Measurements from ENCODE around the gene SHE.
"Not testable (repeated sequence)": the region's sequence is repeated elsewhere in the genome, so short reads cannot be mapped to it uniquely, and the experiment has no call there.

Gene SHE

DNA sequence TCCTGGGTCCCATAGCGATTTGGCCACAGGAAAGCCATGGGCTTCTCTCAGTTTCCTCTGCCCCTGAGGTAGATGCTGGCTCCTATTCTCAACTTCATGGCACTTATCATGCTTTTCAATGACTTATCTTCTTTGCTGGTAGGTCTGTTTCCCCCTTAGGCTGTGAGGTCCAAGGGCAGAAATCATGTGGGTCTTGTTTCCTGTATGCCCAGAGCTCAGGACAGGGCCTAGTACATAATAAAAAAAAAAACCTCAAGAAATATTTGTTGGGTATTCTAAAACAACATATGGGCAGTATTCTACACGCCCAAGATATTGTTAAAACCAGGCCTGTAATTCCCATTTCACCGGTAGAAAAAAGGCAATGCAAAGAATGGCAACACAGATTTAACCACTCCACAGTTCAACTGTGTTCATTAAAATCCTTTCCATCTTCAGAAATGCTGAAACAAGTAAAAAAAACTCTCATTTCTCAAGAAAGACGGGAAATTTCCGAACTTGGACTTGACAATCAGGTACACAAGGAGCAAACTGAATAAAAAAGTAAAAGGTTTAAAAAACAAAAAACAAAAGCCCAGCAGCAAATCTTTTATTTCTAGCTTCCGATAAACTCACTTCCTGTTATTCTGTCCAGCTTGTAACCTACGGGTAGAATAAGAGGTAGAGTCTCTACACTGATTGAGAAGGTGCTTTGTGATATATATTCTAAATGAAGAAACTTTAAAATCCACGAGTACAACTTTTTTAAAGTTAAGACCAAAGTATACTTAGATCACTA is 6.5 kb downstream of the SHE start:
- Mint-ChIP-seq H3K27ac (no peak overlapping the region), H3K4me3 (no peak overlapping the region), H3K36me3 (ENCODE audit: low read depth) (no peaks in the 10 kb centered on the region), H3K4me1 (ENCODE audit: low read depth) (peaks cover 55% of the 10 kb centered on the region), H3K27me3 (peaks cover 14% of the 10 kb centered on the region), H3K9me3 (no peaks in the 10 kb centered on the region)

DNA sequence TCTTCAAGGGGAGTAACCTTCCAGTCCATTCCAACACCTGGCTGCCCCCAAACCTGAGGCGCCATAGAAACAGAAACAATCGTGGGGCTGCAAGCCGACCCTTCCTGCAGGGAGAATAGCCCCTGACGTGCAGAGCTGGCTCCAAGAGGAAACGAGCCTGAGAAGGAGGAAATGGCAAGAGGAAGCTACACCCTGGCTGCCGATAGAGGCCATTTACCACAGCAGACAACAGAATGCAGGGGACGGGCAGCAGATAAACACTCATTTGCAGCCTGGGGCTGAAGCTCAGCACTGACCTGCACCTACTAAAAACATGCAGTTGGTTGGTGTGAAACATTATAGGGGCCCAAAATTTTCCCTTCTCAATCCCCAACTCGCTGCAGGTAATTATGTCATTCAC is 8.9 kb downstream of the SHE start:
- no peaks in the 10 kb centered on the region for H3K36me3 Mint-ChIP-seq (ENCODE audit: low read depth)
- peaks cover 54% of the 10 kb centered on the region for H3K4me1 Mint-ChIP-seq (ENCODE audit: low read depth)
- H3K27ac Mint-ChIP-seq = no peak overlapping the region
- H3K9me3 Mint-ChIP-seq = no peaks in the 10 kb centered on the region
- H3K4me3 Mint-ChIP-seq = no peak overlapping the region
- H3K27me3 Mint-ChIP-seq = peaks cover 3% of the 10 kb centered on the region

DNA sequence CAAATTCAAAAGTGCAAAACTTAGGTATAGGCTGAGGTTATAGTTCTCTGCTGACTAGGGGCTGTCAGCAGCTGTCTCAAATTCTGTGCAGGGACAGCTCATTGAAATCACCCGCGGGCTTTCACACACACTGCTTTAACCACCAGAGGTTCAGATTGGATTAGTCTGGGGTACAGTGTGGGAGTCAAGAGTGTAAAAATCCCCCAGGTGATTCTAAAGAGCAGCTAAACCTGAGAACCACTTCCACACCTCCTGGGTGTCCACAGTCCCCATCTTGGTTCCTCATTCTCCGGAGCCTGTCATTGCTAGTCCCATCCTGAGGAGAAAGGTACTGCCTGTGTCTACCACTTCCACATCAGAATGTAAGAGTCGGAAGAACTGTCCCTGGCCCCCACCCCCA is 10.1 kb downstream of the SHE start:
- Mint-ChIP-seq H3K9me3 (no peaks in the 10 kb centered on the region), H3K27me3 (peaks cover 3% of the 10 kb centered on the region), H3K36me3 (ENCODE audit: low read depth) (no peaks in the 10 kb centered on the region), H3K4me1 (ENCODE audit: low read depth) (peaks cover 48% of the 10 kb centered on the region), H3K4me3 (no peak overlapping the region), H3K27ac (no peak overlapping the region)

DNA sequence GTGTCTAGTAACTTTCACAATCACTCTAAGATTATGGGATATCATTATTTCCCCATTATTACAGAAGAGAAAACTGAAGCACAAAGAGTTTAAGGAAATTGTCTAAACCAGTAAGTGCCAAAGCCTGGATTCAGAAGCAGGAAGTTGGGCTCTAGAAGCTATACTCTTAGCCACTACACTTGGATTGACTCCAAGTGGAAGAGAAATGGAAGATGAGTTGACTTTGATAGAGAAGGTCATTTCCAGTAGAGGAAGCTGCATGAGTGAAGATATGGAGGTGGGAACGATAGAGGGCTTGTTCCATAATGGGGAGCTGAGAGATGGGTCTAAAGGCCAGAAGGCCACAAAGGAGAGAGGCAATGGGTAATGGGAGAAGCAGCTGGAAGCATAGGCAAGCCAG is 11.9 kb downstream of the SHE start:
- peaks cover 3% of the 10 kb centered on the region for H3K27me3 Mint-ChIP-seq
- no peak overlapping the region for H3K4me3 Mint-ChIP-seq
- H3K9me3 Mint-ChIP-seq = no peaks in the 10 kb centered on the region
- H3K4me1 Mint-ChIP-seq (ENCODE audit: low read depth) = peaks cover 33% of the 10 kb centered on the region
- no peak overlapping the region for H3K27ac Mint-ChIP-seq
- H3K36me3 Mint-ChIP-seq (ENCODE audit: low read depth) = no peaks in the 10 kb centered on the region

DNA sequence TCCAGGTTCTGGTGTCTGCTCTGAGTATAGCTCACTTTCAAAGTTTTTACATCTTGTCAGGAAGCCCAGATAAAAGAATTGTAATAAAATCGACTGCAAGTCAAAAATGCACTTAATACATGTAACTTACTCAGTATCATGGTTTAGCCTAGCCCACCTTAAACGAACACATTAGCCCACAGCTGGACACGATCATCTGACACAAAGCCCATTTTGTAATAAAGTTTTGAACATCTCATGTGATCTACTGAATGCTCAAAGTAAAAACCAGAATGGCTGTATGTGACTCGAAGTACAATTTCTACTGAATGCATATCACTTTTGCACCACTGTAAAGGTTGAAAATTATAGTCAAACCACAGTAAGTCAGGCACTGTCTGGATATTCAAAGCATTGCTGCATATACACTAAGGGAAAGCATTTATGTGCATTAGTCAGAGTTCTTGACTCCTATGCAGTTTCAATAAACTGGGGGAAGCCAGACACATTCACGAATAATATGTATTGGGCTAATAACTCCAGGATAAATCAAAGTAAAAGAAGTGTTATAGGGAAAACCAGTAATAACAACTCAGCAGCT is 12.4 kb downstream of the SHE start:
- Mint-ChIP-seq H3K4me3 (no peak overlapping the region), H3K27ac (no peak overlapping the region), H3K36me3 (ENCODE audit: low read depth) (no peaks in the 10 kb centered on the region), H3K4me1 (ENCODE audit: low read depth) (peaks cover 31% of the 10 kb centered on the region), H3K9me3 (no peaks in the 10 kb centered on the region), H3K27me3 (peaks cover 3% of the 10 kb centered on the region)

DNA sequence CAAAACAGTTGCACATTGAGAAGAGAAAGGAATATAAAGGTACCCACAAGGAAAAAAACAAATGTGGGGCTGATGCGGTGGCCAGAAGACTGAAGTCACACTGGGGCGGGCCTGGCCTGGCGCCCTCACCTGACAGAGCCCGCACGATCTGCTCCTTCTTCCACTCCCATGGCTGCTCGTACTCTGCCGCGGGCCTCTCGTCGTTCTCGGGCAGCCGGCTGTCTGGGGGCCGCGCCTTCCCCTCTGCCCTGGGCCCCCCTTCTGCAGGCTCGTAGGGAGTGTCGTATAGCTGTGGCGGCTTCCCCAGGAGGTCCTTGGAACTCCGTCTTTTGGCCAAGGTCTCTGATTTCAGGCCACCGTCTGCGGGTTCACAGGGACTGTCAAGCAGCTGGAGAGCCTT is 13.3 kb downstream of the SHE start:
- H3K9me3 Mint-ChIP-seq = no peaks in the 10 kb centered on the region
- peaks cover 3% of the 10 kb centered on the region for H3K27me3 Mint-ChIP-seq
- no peaks in the 10 kb centered on the region for H3K36me3 Mint-ChIP-seq (ENCODE audit: low read depth)
- peaks cover 30% of the 10 kb centered on the region for H3K4me1 Mint-ChIP-seq (ENCODE audit: low read depth)
- H3K27ac Mint-ChIP-seq = no peak overlapping the region
- no peak overlapping the region for H3K4me3 Mint-ChIP-seq

DNA sequence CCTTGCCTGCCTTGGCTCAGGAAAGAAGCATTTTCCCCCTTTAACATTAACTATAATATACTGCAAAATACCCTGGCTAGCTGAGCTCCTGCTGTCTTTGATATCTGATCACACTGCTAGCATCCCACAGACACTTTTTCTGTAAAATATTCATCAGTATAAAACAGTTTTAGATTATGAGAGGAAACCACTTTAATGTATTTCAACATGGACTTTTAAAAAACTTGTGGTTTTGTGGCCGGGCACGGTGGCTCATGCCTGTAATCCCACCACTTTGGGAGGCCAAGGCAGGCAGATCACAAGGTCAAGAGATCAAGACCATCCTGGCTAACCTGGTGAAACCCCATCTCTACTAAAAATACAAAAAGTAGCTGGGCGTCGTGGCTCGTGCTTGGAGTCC is 15.5 kb downstream of the SHE start:
- H3K4me3 Mint-ChIP-seq; H3K9me3 Mint-ChIP-seq; H3K27ac Mint-ChIP-seq; H3K4me1 Mint-ChIP-seq (ENCODE audit: low read depth); H3K36me3 Mint-ChIP-seq (ENCODE audit: low read depth); H3K27me3 Mint-ChIP-seq: not testable (repeated sequence)

DNA sequence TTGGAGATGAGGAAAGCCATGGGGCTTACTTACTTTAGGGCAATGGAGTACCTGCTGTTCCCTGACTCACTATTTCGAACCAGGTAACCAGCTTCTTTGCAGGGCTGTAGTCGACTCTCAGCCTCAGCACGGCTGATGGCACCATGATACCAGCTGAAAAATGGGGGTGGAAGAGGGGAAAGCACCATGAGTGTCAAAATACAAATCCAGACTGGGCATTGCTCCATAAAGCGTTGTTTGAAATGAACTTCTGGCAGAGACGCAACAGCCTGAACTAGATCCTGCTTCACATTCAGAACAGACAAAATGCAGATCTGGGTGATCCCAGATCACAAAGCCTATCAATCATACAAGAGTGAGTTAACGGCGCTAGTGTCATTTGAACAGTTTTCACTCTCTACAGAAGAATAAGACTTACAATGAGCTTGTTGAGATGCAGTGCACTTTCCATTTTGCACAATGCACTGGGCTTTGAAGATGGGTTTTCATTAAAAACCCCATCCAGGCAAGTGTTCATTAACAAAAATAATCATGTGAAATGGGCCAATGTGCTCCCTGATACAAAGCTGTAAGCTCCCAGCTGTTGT is 16.2 kb downstream of the SHE start:
- Mint-ChIP-seq H3K36me3 (ENCODE audit: low read depth) (no peaks in the 10 kb centered on the region), H3K27me3 (peaks cover 3% of the 10 kb centered on the region), H3K4me3 (no peak overlapping the region), H3K9me3 (no peaks in the 10 kb centered on the region), H3K4me1 (ENCODE audit: low read depth) (peaks cover 4% of the 10 kb centered on the region), H3K27ac (no peak overlapping the region)

DNA sequence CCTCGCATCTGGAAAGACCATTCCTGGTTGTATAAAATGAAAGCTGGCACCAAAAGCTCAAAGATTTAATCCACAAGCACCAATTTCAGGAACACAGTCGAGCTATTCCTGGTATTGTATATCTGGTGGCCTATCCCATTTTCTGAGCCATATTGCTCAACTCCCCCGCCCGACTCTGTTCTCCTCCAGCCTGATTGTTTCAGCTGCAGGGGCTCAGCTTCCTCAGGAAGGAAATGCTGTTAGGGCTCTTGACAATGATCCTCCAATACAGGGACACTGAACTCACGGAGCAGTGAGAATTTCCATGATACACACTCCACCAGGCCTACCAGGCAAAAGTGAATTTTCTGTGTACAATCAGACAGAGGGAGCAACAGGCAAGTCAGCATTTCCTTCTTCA is 17.1 kb downstream of the SHE start:
- no peak overlapping the region for H3K4me3 Mint-ChIP-seq
- H3K36me3 Mint-ChIP-seq (ENCODE audit: low read depth) = no peaks in the 10 kb centered on the region
- no peak overlapping the region for H3K27ac Mint-ChIP-seq
- H3K4me1 Mint-ChIP-seq (ENCODE audit: low read depth) = no peaks in the 10 kb centered on the region
- H3K9me3 Mint-ChIP-seq = no peaks in the 10 kb centered on the region
- no peaks in the 10 kb centered on the region for H3K27me3 Mint-ChIP-seq

DNA sequence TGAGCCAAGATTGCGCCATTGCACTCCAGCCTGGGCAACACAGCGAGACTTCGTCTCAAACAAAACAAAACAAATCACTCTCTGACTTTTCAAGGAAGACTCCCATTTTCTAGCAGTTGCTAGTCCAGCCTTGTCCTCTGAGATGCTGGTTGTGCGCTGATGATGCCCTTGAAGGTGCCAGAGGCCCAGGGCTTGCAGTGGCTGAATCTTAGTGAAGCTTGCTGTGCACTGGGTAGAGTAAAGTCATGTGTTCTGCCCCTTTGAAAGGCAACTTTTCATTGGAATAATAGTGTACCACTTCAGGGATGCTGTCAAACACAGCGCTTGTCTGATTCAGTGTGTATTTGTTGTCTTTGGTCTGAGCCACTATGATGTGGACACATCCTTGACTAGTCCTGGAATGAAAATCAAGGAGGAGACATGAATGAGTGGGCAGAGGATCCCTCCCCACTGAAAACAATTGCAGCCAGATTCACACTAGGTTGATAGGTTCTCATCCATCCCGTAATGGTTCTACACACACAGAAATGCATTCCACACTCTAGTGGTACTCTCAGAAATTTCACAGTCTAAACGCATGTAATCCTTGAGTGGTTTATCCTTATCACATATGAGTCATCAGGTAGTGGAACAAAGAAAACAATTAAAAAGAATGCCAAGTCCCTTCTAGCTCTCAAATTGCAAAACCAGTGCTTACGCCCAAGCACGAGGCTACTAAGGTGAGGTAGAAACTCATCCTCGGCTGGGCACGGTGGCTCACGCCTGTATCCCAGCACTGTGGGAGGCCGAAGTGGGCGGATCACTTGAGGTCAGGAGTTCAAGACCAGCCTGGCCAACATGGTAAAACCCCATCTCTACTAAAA is 18.0 kb downstream of the SHE start:
- Mint-ChIP-seq H3K27me3 (no peaks in the 10 kb centered on the region), H3K4me1 (ENCODE audit: low read depth) (peaks cover 5% of the 10 kb centered on the region), H3K27ac (no peak overlapping the region), H3K9me3 (no peaks in the 10 kb centered on the region), H3K36me3 (ENCODE audit: low read depth) (no peaks in the 10 kb centered on the region), H3K4me3 (no peak overlapping the region)

DNA sequence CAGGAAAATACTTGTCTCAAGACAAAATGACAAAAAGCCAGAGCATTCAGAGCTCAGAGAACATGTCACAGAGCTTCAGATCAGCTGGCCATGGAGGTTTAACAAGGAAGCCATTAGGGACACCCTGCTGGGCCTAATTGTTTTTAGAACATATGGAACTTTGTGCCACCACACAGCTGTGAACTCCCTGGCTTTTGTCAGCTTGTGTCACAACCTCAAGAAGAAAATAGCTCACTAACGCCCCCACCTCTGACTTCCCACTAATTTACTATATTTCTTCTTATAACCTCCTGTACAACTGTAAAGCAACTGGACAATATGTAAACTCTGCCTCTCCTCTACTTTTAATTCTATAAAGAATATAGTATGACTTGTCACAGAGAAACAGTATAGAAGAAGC is 21.2 kb downstream of the SHE start:
- H3K4me1 Mint-ChIP-seq (ENCODE audit: low read depth) = peaks cover 5% of the 10 kb centered on the region
- no peak overlapping the region for H3K27ac Mint-ChIP-seq
- H3K36me3 Mint-ChIP-seq (ENCODE audit: low read depth) = no peaks in the 10 kb centered on the region
- H3K9me3 Mint-ChIP-seq = no peaks in the 10 kb centered on the region
- no peaks in the 10 kb centered on the region for H3K27me3 Mint-ChIP-seq
- H3K4me3 Mint-ChIP-seq = no peak overlapping the region

DNA sequence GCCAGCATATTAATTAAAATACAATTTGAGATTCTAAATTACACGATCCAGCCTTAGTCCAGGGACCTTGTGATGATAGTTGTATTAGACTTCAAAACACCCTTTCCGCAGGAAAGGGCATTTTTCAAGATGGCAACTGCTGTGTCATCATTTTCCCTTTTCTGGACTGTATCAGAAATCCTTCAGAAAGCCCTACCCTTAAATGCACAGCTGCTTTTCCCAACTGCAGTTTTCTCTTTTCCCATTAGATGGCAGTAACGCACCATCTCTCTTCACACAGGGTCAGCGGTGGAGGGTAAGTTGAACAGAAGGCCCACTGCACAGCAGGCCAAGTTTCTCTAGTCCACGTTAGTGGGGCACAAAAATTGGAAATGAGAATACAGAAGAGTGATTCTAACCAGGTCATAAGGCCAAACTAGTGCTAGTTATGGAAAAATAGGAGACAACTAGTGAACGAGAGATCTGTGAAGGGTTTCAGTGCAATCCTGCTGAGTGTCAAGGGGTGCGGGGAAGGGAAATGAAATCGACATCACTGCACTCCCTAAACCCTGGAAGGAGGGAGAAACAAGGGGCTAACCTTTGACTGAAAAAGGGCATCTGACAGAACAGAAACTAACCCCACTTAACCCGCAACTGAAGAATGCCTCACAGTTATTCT is 22.3 kb downstream of the SHE start:
- no peaks in the 10 kb centered on the region for H3K27me3 Mint-ChIP-seq
- H3K9me3 Mint-ChIP-seq = no peaks in the 10 kb centered on the region
- no peaks in the 10 kb centered on the region for H3K36me3 Mint-ChIP-seq (ENCODE audit: low read depth)
- H3K4me3 Mint-ChIP-seq = no peak overlapping the region
- H3K4me1 Mint-ChIP-seq (ENCODE audit: low read depth) = peaks cover 5% of the 10 kb centered on the region
- no peak overlapping the region for H3K27ac Mint-ChIP-seq

DNA sequence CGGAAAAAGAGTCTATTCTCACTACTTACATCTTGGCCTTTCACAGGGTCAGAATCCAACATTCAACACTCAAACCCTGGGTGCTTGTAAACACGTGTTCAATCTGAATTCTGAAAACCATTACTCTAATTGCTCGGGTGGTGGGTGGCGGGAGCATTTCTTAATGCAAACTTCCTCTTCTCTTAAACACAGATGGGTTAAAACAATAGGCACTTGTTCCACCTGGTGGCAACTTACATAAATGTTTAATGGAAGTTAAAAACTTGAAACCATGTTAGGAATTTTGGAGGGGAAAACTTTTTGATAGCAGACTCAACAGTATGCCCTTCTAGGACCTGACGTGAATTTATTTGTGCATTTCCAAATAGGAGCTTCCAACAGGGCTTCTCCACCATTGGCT is 23.6 kb downstream of the SHE start:
- no peaks in the 10 kb centered on the region for H3K9me3 Mint-ChIP-seq
- no peak overlapping the region for H3K4me3 Mint-ChIP-seq
- H3K27ac Mint-ChIP-seq = no peak overlapping the region
- no peaks in the 10 kb centered on the region for H3K27me3 Mint-ChIP-seq
- peaks cover 5% of the 10 kb centered on the region for H3K4me1 Mint-ChIP-seq (ENCODE audit: low read depth)
- no peaks in the 10 kb centered on the region for H3K36me3 Mint-ChIP-seq (ENCODE audit: low read depth)

DNA sequence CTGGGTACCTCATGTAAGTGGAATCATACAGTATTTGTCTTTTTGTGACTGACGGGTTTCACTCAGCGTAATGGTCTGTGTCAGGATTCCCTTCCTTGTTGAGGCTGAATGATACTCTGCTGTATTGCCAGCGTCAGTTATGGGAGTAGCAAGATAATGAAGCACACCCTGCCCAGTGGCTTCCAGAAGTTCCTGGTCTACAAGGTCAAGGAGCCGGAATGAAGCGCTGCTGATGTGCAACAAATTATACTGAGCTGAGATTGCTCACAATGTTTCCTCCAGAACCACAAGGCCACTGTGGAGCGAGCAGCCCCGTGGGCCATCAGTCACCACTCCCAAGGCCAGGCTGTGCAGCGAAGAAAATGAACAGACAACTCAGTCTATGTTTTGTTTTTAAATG is 24.2 kb downstream of the SHE start:
- Mint-ChIP-seq H3K27ac (no peak overlapping the region), H3K9me3 (no peaks in the 10 kb centered on the region), H3K36me3 (ENCODE audit: low read depth) (no peaks in the 10 kb centered on the region), H3K4me1 (ENCODE audit: low read depth) (peaks cover 5% of the 10 kb centered on the region), H3K4me3 (no peak overlapping the region), H3K27me3 (no peaks in the 10 kb centered on the region)

DNA sequence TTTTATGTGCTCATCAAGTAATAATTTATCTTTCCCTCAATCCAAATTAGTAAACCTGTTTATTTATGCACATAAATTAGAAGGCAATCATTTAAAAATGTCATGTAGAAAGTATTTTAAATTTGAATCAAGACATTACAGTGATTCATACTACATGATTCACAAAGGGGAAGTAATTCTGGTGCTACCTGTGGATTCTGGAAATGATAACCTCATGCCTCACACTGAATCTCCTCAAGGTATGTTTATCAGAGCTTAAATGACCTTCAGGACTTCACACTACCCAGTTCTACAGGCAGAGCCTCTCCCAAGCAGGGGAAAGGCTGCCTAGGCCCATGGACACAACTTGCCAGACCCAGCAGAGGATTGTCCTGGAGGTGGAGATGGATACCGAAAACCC is 25.4 kb downstream of the SHE start:
- Mint-ChIP-seq H3K4me3 (no peak overlapping the region), H3K36me3 (ENCODE audit: low read depth) (no peaks in the 10 kb centered on the region), H3K4me1 (ENCODE audit: low read depth) (peaks cover 5% of the 10 kb centered on the region), H3K9me3 (no peaks in the 10 kb centered on the region), H3K27me3 (no peaks in the 10 kb centered on the region), H3K27ac (no peak overlapping the region)

All from stimulated activated naive CD8-positive, alpha-beta T cell treated with anti-CD3 and anti-CD28 coated beads, Interleukin-15, Interleukin-2, amounts not matched to agents 100 ng/mL and 50 ng/mL, for 24 hours (primary cell).